GM18505 (cell line): ENCODE data around the gene GRID1.

Experiments used
- ATAC-seq: cut with Tn5 transposase; IDR thresholded peaks from one replicate; pipeline ENCODE4 v1.9.1; 2021; ENCODE audit not compliant: unreplicated experiment
- POLR2A ChIP-seq: IDR thresholded peaks from 4 replicates; pipeline ENCODE4 v1.6.1; 2011; ENCODE audit warnings: borderline replicate concordance; ENCODE audit not compliant: insufficient read depth, insufficient read length; ENCODE audit errors: extremely low read depth

Gene GRID1

GRCh38 chr10:86387178-86387794 is 20.7 kb upstream of the GRID1 start:
- no peak for TF ChIP-seq POLR2A
- no peak for ATAC-seq

DNA sequence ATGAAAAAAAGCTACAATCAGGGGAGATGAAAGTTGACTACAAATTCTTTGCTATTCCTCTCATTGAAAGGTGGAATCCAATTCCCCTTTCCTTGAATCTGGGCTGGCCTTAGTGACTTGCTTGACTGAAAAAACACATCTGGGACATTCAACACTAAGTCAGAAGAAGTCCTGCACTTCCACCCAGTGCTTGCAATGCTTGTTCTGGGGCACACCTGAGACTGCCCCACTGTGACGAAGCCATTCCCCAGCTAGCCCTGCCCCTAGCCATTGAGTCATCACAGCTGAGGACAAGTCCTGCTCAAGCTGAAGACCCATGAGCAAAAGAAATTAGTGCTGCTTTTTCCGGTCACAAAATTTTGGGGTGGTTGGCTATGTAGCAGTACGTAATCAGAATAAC is 19.2 kb upstream of the GRID1 start:
- no peak for TF ChIP-seq POLR2A
- no peak for ATAC-seq

GRCh38 chr10:86377797-86378146 is 11.2 kb upstream of the GRID1 start:
- no peak for ATAC-seq
- no peak for TF ChIP-seq POLR2A

DNA sequence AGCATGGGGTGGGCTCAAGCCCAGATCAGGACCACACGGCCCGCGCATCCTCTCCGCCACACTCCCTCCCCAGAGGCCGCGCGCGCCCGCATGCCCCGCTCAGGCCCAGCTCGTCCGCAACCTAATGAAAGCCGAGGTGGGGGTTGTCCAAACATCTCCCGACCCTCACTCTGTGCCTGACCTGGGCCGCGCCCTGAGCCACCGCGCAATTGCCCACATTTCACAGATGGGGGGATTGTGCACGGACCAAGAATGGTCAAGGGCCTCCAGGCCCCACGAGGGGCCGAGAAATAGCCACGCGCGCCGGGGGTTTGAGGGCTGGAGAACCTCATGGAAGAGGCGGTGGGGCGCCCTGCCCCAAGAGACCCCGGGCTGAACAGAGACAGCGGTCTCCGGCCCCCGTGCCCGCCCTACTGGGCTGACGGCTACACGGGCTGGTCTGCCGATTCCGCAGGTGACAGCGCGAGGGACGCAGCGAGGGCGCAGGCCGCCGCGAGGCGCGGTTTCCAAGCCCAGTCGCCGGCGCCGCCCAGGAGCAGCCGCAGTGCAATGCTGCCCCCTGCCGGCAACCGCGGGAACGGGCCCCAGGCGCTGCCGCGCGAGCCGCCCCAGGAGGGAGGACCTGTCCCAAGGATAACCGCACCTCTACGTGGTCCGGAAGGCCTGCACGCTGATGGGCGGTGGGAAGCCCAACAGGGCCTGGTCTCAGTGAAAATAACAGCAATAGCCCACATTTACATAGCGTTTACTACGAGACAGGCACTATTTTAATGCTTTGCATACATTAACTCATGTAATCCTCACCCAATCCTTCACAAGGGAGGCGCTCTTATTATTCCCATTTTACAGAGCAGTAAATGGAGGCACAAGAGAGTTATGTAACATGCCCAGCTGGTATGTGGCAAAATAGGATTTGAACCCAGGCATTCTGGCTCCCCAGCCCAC is 10.5 kb upstream of the GRID1 start:
- no peak for TF ChIP-seq POLR2A
- ATAC-seq = peak; percentile 93

DNA sequence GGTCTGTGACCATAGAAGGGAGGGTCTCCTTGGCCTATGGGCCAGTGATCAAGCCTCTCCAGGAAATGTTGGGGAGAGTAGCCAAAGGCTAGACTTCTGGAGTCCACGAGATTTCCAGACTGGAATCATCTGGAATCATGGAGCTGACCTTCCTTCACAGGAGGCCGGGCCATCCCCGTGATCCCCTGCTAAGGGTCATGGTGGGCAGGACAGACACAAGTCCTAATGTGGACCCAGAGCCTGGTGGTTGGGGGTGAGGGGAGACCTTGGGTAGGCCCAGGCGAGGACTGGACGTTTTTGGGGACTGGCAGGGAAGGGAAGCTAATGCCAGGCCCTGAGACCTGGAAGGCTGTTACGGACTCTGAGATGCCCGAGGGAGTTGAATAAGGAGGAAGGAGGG is 9.8 kb upstream of the GRID1 start:
- no peak for TF ChIP-seq POLR2A
- ATAC-seq = no peak

GRCh38 chr10:86375204-86375603 is 8.6 kb upstream of the GRID1 start:
- no peak for ATAC-seq

GRCh38 chr10:86374664-86375063 is 8.1 kb upstream of the GRID1 start:
- no peak for TF ChIP-seq POLR2A
- ATAC-seq = no peak

More at GRCh38 chr10:86375204-86375603, 8.6 kb upstream of the GRID1 start:
- TF ChIP-seq POLR2A = no peak

DNA sequence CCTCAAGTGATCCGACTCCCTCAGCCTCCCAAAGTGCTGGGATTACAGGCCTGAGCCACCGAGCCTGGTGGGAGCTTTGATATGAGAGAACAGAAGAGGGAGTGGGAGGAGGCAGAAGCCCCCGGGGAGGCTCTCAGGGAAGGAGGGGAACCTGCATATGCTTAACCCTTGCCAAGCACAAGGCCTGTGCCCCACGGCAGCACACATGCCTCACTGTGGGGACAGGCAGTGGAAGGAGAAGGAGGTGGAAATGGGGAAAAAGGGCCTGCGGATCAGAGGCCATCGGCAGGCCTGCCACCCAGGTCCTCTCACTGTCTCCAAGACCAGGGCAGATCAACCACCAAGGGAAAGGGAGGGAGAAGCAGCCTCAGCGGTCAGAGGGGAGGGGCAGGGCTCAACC is 7.2 kb upstream of the GRID1 start:
- TF ChIP-seq POLR2A = no peak
- no peak for ATAC-seq

DNA sequence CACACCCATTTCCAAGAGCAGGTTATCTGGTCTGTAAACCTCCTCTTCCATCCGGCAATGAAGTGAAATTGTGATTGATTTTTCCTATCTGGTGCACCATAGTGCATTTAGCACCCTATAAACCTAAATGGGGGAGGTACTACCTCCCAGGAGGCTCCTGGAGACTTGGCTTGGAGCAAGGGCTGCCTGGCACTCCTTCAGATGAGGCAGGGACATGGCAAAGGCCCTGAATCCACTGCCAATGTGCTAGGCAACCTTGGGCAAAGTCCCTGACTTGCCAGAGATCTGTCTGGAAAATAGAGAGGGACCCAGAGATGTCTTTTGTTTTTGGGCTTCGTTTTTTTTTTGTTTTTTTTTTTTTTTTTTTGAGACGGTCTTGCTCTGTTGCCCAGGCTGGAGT is 6.7 kb upstream of the GRID1 start:
- no peak for TF ChIP-seq POLR2A
- ATAC-seq = no peak

DNA sequence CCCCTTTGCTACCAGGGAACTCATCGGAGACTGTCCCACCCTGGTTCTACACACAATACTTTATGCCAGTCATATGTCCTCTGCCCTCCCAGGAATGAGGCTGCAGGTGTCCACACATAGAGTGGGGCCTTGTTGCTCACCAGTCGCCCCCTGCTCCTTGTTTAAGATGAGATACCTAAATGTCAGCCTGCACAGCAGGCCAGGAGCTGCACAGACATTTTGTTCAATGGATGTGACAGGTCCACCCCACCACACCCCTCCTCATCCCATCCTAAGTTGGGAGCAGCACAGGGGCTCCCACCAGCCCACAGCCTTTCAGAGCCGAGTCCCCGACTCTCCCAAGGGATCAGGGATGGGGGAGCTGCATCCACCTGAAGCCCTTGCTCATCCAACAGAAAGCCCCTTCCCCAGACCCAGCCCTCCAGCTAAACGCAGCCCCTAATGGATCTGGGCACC is 6.2 kb upstream of the GRID1 start:
- no peak for ATAC-seq
- no peak for TF ChIP-seq POLR2A

DNA sequence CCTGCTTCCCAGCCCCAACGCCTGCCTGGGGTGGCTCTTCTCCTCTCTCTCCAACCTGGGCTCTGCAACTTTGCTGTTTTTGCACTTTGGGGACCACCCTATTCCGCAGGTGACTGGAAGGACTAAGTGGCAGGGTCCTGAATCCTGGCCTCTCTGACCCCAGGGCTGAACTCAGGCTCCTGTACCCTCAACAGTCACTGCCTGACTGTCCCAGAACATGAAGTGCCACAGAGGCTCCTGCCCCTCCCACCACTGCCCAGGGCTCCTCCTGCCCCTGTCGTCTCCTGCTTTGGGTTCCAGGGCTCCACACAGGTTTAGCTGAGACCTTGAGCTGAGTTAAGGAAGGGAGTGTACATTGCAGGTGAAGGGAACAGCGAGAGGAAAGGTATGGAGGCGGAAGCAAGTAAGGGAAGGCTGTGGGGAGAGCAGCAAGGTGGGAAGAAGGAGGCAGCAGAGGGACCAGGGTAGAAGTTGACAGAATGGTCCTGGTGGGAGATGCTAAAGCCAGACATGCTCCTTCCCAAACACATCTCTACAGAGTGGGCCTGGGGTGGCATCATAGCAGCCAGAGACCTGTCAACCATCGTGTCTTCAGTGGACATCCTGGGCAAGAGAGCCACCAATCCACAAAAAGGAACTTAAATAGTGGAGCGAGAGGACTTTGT is 5.7 kb upstream of the GRID1 start:
- TF ChIP-seq POLR2A = no peak
- ATAC-seq = no peak

- no peak for TF ChIP-seq POLR2A
- no peak for ATAC-seq
These were observed 5.1 kb upstream of the GRID1 start for GRCh38 chr10:86371691-86372090.

DNA sequence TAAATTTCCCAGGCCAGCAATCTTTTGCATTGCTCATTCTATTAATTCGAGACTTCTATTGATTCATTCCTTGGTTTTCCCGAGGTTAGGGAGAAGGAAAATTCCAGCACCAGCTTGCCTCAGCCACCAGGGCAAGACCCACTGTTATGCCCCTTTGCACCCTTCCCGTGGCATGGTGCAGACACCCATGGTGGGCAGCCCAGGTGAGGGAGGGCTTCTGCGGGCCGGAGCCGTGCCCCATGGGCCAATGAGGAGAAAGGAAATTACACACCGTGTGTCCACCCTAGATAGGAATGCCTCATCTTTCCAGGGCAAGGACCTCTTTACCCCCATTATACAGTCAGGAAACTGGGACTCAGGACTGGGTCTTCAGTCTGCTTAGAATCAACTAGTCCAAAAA is 4.5 kb upstream of the GRID1 start:
- ATAC-seq = no peak
- no peak for TF ChIP-seq POLR2A
